PC-9 (cell line): ENCODE results near the gene CYP4V2. TPM values are rescaled to one million over a fixed set of nuclear protein-coding genes. Genes with fewer than 3 reads are reported as not detected.

Experiments
- Bru-seq: library from RNA; stranded (reverse); fragments of 400-500 nt; gene quantifications from one replicate; lab custom pipeline; 2021; lab: Mats Ljungman, UMichigan
- BruChase-seq, 2 experiments: library from RNA; stranded (reverse); fragments of 400-500 nt; gene quantifications; one replicate each; lab custom pipeline; 2021; lab: Mats Ljungman, UMichigan
- BruUV-seq: library from RNA; stranded (reverse); fragments of 400-500 nt; replicated peaks from 2 replicates; lab custom pipeline; 2021; lab: Mats Ljungman, UMichigan
- CTCF ChIA-PET: fragments of 300-600 bp; sonication (Branson Sonifier 250); formaldehyde crosslinking; loops from one replicate; lab custom pipeline; 2022; ENCODE audit warnings: antibody characterized with exemption; lab: Charles Lee
- POLR2A ChIA-PET: fragments of 300-600 bp; sonication (Branson Sonifier 250); formaldehyde crosslinking; loops from one replicate; lab custom pipeline; 2022; ENCODE audit warnings: antibody characterized with exemption; ENCODE audit not compliant: unreplicated experiment; lab: Charles Lee
- DNase-seq, 2 experiments: peaks; one replicate each; pipeline versions ENCODE4 v3.0.0 to v3.0.0-alpha.2; 2015 to 2022; ENCODE audit warnings: mixed read lengths in 1 of 2
- H2AFZ ChIP-seq: fragments of 200-600 bp; sonication (generic); 2 replicates; pipeline ENCODE4 v1.8.1; 2017; ENCODE audit warnings: antibody characterized with exemption
- H3F3A ChIP-seq: fragments of 200-600 bp; sonication (generic); 2 replicates; pipeline ENCODE4 v1.8.1; 2017; ENCODE audit warnings: antibody characterized with exemption, mild to moderate bottlenecking, low read depth; ENCODE audit not compliant: insufficient read depth
- H3K27ac ChIP-seq: fragments of 200-600 bp; sonication (generic); 2 replicates; pipeline ENCODE4 v1.6.1; 2016; ENCODE audit warnings: mixed run types
- H3K27me3 ChIP-seq: fragments of 200-600 bp; sonication (generic); 2 replicates; pipeline ENCODE4 v1.6.1; 2016; ENCODE audit warnings: low read depth, mixed run types; ENCODE audit not compliant: insufficient read depth
- H3K36me3 ChIP-seq: fragments of 200-600 bp; sonication (generic); 2 replicates; pipeline ENCODE4 v1.6.1; 2016; ENCODE audit warnings: low read depth, mixed run types
- H3K4me1 ChIP-seq: fragments of 200-600 bp; sonication (generic); replicated peaks from 2 replicates; pipeline ENCODE4 v1.6.1; 2016; ENCODE audit warnings: mixed run types; ENCODE audit not compliant: insufficient read depth
- H3K4me2 ChIP-seq: fragments of 200-600 bp; sonication (generic); 2 replicates; pipeline ENCODE4 v1.6.1; 2017; ENCODE audit warnings: mixed run types
- H3K4me3 ChIP-seq: fragments of 200-600 bp; sonication (generic); 2 replicates; pipeline ENCODE4 v1.6.1; 2016; ENCODE audit warnings: mixed run types
- H3K79me2 ChIP-seq: fragments of 200-600 bp; sonication (generic); 2 replicates; pipeline ENCODE4 v1.6.1; 2017; ENCODE audit warnings: low read depth, mixed run types
- H3K9me2 ChIP-seq: fragments of 200-600 bp; sonication (generic); 2 replicates; pipeline ENCODE4 v1.8.1; 2017; ENCODE audit warnings: mild to moderate bottlenecking; ENCODE audit not compliant: insufficient read depth
- H3K9me3 ChIP-seq: fragments of 200-600 bp; sonication (generic); 2 replicates; pipeline ENCODE4 v1.8.1; 2016; ENCODE audit warnings: low read depth; ENCODE audit not compliant: insufficient read depth
- H4K20me1 ChIP-seq: fragments of 200-600 bp; sonication (generic); 2 replicates; pipeline ENCODE4 v1.8.1; 2017; ENCODE audit not compliant: insufficient read depth
- CTCF ChIP-seq: fragments of 200-600 bp; sonication (generic); conservative IDR thresholded peaks from 2 replicates; pipeline ENCODE4 v1.6.1; 2017; ENCODE audit warnings: mixed run types, antibody characterized with exemption, mild to moderate bottlenecking, moderate library complexity
- EZH2 ChIP-seq: fragments of 200-600 bp; sonication (generic); IDR thresholded peaks from 2 replicates; pipeline ENCODE4 v1.8.0; 2017; ENCODE audit warnings: antibody characterized with exemption, low read depth
- intact Hi-C: fragments of 100-400 bp; cut with micrococcal nuclease; formaldehyde crosslinking; loops from one replicate; pipeline ENCODE4 v1.10.0; 2022; ENCODE audit not compliant: unreplicated experiment
- long read RNA-seq: library from polyadenylated mRNA; stranded (forward); transcript quantifications from one replicate; pipeline ENCODE4 v2.0.0, GENCODE V29; 2022
- total RNA-seq: library from RNA; stranded (reverse); gene quantifications from 2 replicates; pipeline ENCODE4 v1.2.3, GENCODE V29; 2021

CYP4V2 gene
- 12.5 and 13.0 TPM in 2 replicates for total RNA-seq
- Bru-seq, nascent RNA, result percentile 43 among the genes with signal in this experiment
- BruChase-seq, experiment 1, labeled RNA remaining after a 2-hour chase, result percentile 55 among the genes with signal in this experiment
- percentile 50 among the genes with signal in this experiment for BruChase-seq, experiment 2, labeled RNA remaining after a 6-hour chase
- long read RNA-seq, partial matches to known transcripts, result 1 of 6 reads
- long read RNA-seq, other reads (novel, unspliced or antisense), result 1 of 6 reads

- Histone ChIP-seq H3K27ac (no peak within 1 kb of the TSS), H3K27me3 (no peaks in the 10 kb centered on the region), H3F3A (no peaks in the 10 kb centered on the region), H3K9me3 (no peaks in the 10 kb centered on the region), H4K20me1 (no peaks in the 10 kb centered on the region), H3K4me3 (peak within 1 kb of the TSS; percentile 70), H3K4me2 (peak within 1 kb of the TSS; percentile 92), H3K4me1 (peaks cover 8% of the 10 kb centered on the region), H3K9me2 (no peaks in the 10 kb centered on the region), H3K36me3 (no peaks in the 10 kb centered on the region), H2AFZ (peak within 1 kb of the TSS; percentile 93), H3K79me2 (no peaks in the 10 kb centered on the region)
- TF ChIP-seq EZH2, result no peak
- TF ChIP-seq CTCF, result no peak
- intact Hi-C loops, result loop anchor here (2.0 kb wide), 1 partner anchor 123 kb away; the partner anchor contains the start of gene TLR3
- DNase-seq, result peak in 1 of 2 experiments; percentile 78
- POLR2A ChIA-PET, result interaction anchor here (0.6 to 0.7 kb wide), 3 partner anchors 26 to 857 kb away, joined by 3 to 6 read pairs (median 3); partner anchors contain the start of gene ANKRD37
- no TSS peak for BruUV-seq
- CTCF ChIA-PET, result interaction anchor here (0.6 kb wide), 1 partner anchor 40 kb away, joined by 3 read pairs; no protein-coding TSS in a partner anchor
These were observed at the start of gene CYP4V2 for GRCh38 chr4:186191200-186192065. CYP4V2 (plus strand) TSS chr4:186191567; CDS start chr4:186191824, 257 bp downstream.

- ChIA-PET POLR2A (no interaction called here), CTCF (no interaction called here)
- no peaks in the 10 kb centered on the region for H3K4me1 ChIP-seq
- no peaks in the 10 kb centered on the region for H3K36me3 ChIP-seq
- DNase-seq, result peak in 1 of 2 experiments; percentile 16
- intact Hi-C loops, result no loop called here
- H3K79me2 ChIP-seq, result no peaks in the 10 kb centered on the region
- no peaks in the 10 kb centered on the region for H3F3A ChIP-seq
- no peaks in the 10 kb centered on the region for H3K9me3 ChIP-seq
- TF ChIP-seq EZH2 (no peak), CTCF (no peak)
- no peaks in the 10 kb centered on the region for H4K20me1 ChIP-seq
- no peak overlapping the region for H3K27ac ChIP-seq
- H2AFZ ChIP-seq, result no peak overlapping the region
- no peaks in the 10 kb centered on the region for H3K9me2 ChIP-seq
- H3K4me2 ChIP-seq, result peak overlapping the region; percentile 59
- no TSS peak for BruUV-seq
- H3K27me3 ChIP-seq, result peaks cover 14% of the 10 kb centered on the region
- no peak overlapping the region; the same call in 1 of the 2 replicates for H3K4me3 ChIP-seq
These were observed 47.0 kb upstream of the CYP4V2 start for GRCh38 chr4:186144198-186144945.
